ENCODE results near the gene RAB3C. TPM values are rescaled to one million over a fixed set of nuclear protein-coding genes. Genes with fewer than 3 reads are reported as not detected.
A peak's percentile ranks its signal among the peaks of the same experiment; 100 is the strongest.

RAB3C gene
- total and polyA plus RNA-seq, 2 donors (not counting 1 experiment from before 2014, with no cell fraction given): not detected

GRCh38 chr5:58855851-58856739 is 273.2 kb downstream of the RAB3C start:
- no peaks in the 10 kb centered on the region for H4K20me1 ChIP-seq (ENCODE audit: control insufficient read depth, extremely low read depth, insufficient read depth, low read length)
- no peak overlapping the region for H3K4me3 ChIP-seq (replicated peaks in 1 of 4; ENCODE audit: control extremely low read depth in 1 of 4, insufficient read depth in 1 of 4, low read depth in 3 of 4, low read length in 4 of 4)
- DNase-seq (ENCODE audit: low read depth in 2 of 2): no peak
- H3K4me1 ChIP-seq (ENCODE audit: control insufficient read depth, extremely low read depth, insufficient read depth, low read length): no peaks in the 10 kb centered on the region
- no peak for TF ChIP-seq EZH2 (IDR thresholded peaks at IDR 0.05; ENCODE audit: low read length, missing control alignments)
- TF ChIP-seq CTCF (conservative IDR thresholded peaks at IDR 0.05 in 1 of 2, IDR thresholded peaks at IDR 0.05 in 1 of 2; ENCODE audit: low read depth in 1 of 2, low read length in 2 of 2): no peak
- H3K27me3 ChIP-seq (ENCODE audit: control insufficient read depth, insufficient read depth, low read length): no peaks in the 10 kb centered on the region
- no peak overlapping the region for H3K9ac ChIP-seq (ENCODE audit: insufficient read depth, low read length)
- no peak overlapping the region for H3K27ac ChIP-seq (ENCODE audit: insufficient read depth, low read length)
- H3K79me2 ChIP-seq (ENCODE audit: control insufficient read depth, insufficient read depth, low read length): no peaks in the 10 kb centered on the region
- H3K4me2 ChIP-seq (ENCODE audit: extremely low read depth, insufficient read depth, low read length): no peak overlapping the region
- H3K9me3 ChIP-seq (ENCODE audit: control insufficient read depth, insufficient read depth, low read depth, low read length): no peaks in the 10 kb centered on the region
- no peak overlapping the region for H2AFZ ChIP-seq (ENCODE audit: low read length)
- no peaks in the 10 kb centered on the region for H3K36me3 ChIP-seq (ENCODE audit: control insufficient read depth, insufficient read depth, low read length)

DNA sequence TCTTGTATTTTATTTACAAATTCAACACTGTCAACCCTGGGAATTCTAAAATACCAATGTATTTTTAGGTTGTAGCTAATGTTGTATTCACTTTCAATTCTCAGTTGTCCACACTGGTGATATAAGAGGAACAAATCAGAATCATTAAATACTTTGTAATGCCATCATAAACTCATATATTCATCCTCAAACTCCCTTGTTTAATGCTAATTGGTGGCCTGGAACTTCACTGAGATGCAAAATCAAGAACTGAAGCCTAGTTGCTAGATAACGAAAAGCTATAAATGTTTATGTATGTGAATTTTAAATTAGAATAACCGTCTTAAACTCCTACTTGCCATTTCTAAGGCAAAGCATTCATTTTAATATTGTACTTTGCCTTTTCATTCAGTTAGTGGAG is 274.7 kb downstream of the RAB3C start:
- no peak for DNase-seq (ENCODE audit: low read depth in 2 of 2)
- no peak overlapping the region for H3K4me2 ChIP-seq (ENCODE audit: extremely low read depth, insufficient read depth, low read length)
- H3K4me1 ChIP-seq (ENCODE audit: control insufficient read depth, extremely low read depth, insufficient read depth, low read length): no peaks in the 10 kb centered on the region
- no peaks in the 10 kb centered on the region for H4K20me1 ChIP-seq (ENCODE audit: control insufficient read depth, extremely low read depth, insufficient read depth, low read length)
- no peak for TF ChIP-seq EZH2 (IDR thresholded peaks at IDR 0.05; ENCODE audit: low read length, missing control alignments)
- TF ChIP-seq CTCF (conservative IDR thresholded peaks at IDR 0.05 in 1 of 2, IDR thresholded peaks at IDR 0.05 in 1 of 2; ENCODE audit: low read depth in 1 of 2, low read length in 2 of 2): no peak
- peaks cover 2% of the 10 kb centered on the region for H3K27me3 ChIP-seq (ENCODE audit: control insufficient read depth, insufficient read depth, low read length)
- no peaks in the 10 kb centered on the region for H3K36me3 ChIP-seq (ENCODE audit: control insufficient read depth, insufficient read depth, low read length)
- no peaks in the 10 kb centered on the region for H3K9me3 ChIP-seq (ENCODE audit: control insufficient read depth, insufficient read depth, low read depth, low read length)
- H3K9ac ChIP-seq (ENCODE audit: insufficient read depth, low read length): no peak overlapping the region
- no peak overlapping the region for H3K4me3 ChIP-seq (replicated peaks in 1 of 4; ENCODE audit: control extremely low read depth in 1 of 4, insufficient read depth in 1 of 4, low read depth in 3 of 4, low read length in 4 of 4)
- H3K27ac ChIP-seq (ENCODE audit: insufficient read depth, low read length): no peak overlapping the region
- H3K79me2 ChIP-seq (ENCODE audit: control insufficient read depth, insufficient read depth, low read length): no peaks in the 10 kb centered on the region
- no peak overlapping the region for H2AFZ ChIP-seq (ENCODE audit: low read length)

DNA sequence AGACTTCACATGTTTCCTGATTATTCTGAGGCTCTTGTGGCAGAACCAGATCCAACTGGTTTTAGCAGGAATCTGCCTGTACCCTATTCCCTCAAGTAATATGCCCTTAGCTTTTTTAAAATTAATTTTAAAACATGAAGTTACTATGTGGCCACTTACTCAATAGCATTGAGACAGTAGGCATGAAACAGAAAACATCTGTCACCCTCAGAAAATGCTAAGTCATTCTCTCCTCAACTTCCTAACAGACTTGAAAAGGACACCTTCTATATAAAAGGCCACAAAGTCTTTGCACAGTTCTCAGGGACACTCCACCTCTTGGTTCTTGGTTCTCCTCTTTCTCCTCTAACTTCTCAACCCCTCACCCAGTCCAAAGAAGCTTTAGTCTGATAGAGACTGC is 277.8 kb downstream of the RAB3C start:
- Histone ChIP-seq H3K27ac (ENCODE audit: insufficient read depth, low read length) (no peak overlapping the region), H3K4me3 (replicated peaks in 1 of 4; ENCODE audit: control extremely low read depth in 1 of 4, insufficient read depth in 1 of 4, low read depth in 3 of 4, low read length in 4 of 4) (no peak overlapping the region), H3K4me1 (ENCODE audit: control insufficient read depth, extremely low read depth, insufficient read depth, low read length) (no peaks in the 10 kb centered on the region), H3K27me3 (ENCODE audit: control insufficient read depth, insufficient read depth, low read length) (peaks cover 2% of the 10 kb centered on the region), H2AFZ (ENCODE audit: low read length) (no peak overlapping the region), H3K79me2 (ENCODE audit: control insufficient read depth, insufficient read depth, low read length) (no peaks in the 10 kb centered on the region), H3K4me2 (ENCODE audit: extremely low read depth, insufficient read depth, low read length) (no peak overlapping the region), H4K20me1 (ENCODE audit: control insufficient read depth, extremely low read depth, insufficient read depth, low read length) (no peaks in the 10 kb centered on the region), H3K9ac (ENCODE audit: insufficient read depth, low read length) (no peak overlapping the region), H3K36me3 (ENCODE audit: control insufficient read depth, insufficient read depth, low read length) (no peaks in the 10 kb centered on the region), H3K9me3 (ENCODE audit: control insufficient read depth, insufficient read depth, low read depth, low read length) (no peaks in the 10 kb centered on the region)
- no peak for TF ChIP-seq CTCF (conservative IDR thresholded peaks at IDR 0.05 in 1 of 2, IDR thresholded peaks at IDR 0.05 in 1 of 2; ENCODE audit: low read depth in 1 of 2, low read length in 2 of 2)
- TF ChIP-seq EZH2 (IDR thresholded peaks at IDR 0.05; ENCODE audit: low read length, missing control alignments): no peak
- peak in 1 of 2 donors; percentile 31 for DNase-seq (ENCODE audit: low read depth in 2 of 2)
